Astrocyte (in vitro differentiated cells and primary cell): ENCODE measurements around the gene MLST8. TPM values are rescaled to one million over a fixed set of nuclear protein-coding genes. Genes with fewer than 3 reads are reported as not detected.

Source experiments
- DNase-seq: peaks from one replicate; pipeline ENCODE4 v3.0.0-alpha.2; 2010; ENCODE audit warnings: low read depth
- FAIRE-seq: peaks from 2 replicates; lab custom pipeline; 2011; peaks lifted over from hg19 to GRCh38; lab: Jason Lieb, UNC
- H2AFZ ChIP-seq: 2 replicates; pipeline ENCODE4 v1.6.0; 2012; ENCODE audit warnings: low read depth, low read length, inconsistent platforms
- H3K27ac ChIP-seq: 2 replicates; pipeline ENCODE4 v1.5.1; 2011; ENCODE audit warnings: low read depth, low read length, inconsistent platforms
- H3K27me3 ChIP-seq: 2 replicates; pipeline ENCODE4 v1.6.0; 2011; ENCODE audit warnings: low read length, inconsistent platforms; ENCODE audit not compliant: insufficient read depth
- H3K36me3 ChIP-seq: 2 replicates; pipeline ENCODE4 v1.5.1; 2011; ENCODE audit warnings: low read length, inconsistent platforms; ENCODE audit not compliant: insufficient read depth
- H3K4me1 ChIP-seq: 2 replicates; pipeline ENCODE4 v1.5.1; 2011; ENCODE audit warnings: low read length, inconsistent platforms; ENCODE audit not compliant: insufficient read depth
- H3K4me2 ChIP-seq: 2 replicates; pipeline ENCODE4 v1.6.0; 2012; ENCODE audit warnings: low read length, inconsistent platforms
- H3K4me3 ChIP-seq: 2 replicates; pipeline ENCODE4 v1.5.1; 2011; ENCODE audit warnings: low read depth, mild to moderate bottlenecking, low read length, inconsistent platforms; ENCODE audit not compliant: insufficient read depth
- H3K79me2 ChIP-seq: 2 replicates; pipeline ENCODE4 v1.6.0; 2012; ENCODE audit warnings: mild to moderate bottlenecking, low read length, inconsistent platforms; ENCODE audit not compliant: insufficient read depth
- H3K9ac ChIP-seq: 2 replicates; pipeline ENCODE4 v1.6.0; 2012; ENCODE audit warnings: mild to moderate bottlenecking, low read length, inconsistent platforms
- H3K9me3 ChIP-seq: 2 replicates; pipeline ENCODE4 v1.5.1; 2012; ENCODE audit warnings: low read depth, mild to moderate bottlenecking, low read length, inconsistent platforms; ENCODE audit not compliant: insufficient read depth
- H4K20me1 ChIP-seq: 2 replicates; pipeline ENCODE4 v1.6.0; 2012; ENCODE audit warnings: low read length, inconsistent platforms; ENCODE audit not compliant: insufficient read depth
- H3K27ac Mint-ChIP-seq: one replicate; pipeline ENCODE4 v1.8.0; 2021; ENCODE audit warnings: mild to moderate bottlenecking, mixed read lengths; ENCODE audit not compliant: unreplicated experiment
- H3K27me3 Mint-ChIP-seq: one replicate; pipeline ENCODE4 v1.8.0; 2021; ENCODE audit warnings: low read depth, mixed read lengths; ENCODE audit not compliant: unreplicated experiment
- H3K36me3 Mint-ChIP-seq: one replicate; pipeline ENCODE4 v1.8.0; 2021; ENCODE audit warnings: low read depth, mixed read lengths; ENCODE audit not compliant: unreplicated experiment
- H3K4me1 Mint-ChIP-seq: one replicate; pipeline ENCODE4 v1.8.0; 2021; ENCODE audit warnings: low read depth, mixed read lengths; ENCODE audit not compliant: unreplicated experiment
- H3K4me3 Mint-ChIP-seq: one replicate; pipeline ENCODE4 v1.8.0; 2021; ENCODE audit warnings: mild to moderate bottlenecking, moderate library complexity, mixed read lengths; ENCODE audit not compliant: unreplicated experiment
- H3K9me3 Mint-ChIP-seq: one replicate; pipeline ENCODE4 v1.8.0; 2021; ENCODE audit warnings: mild to moderate bottlenecking, mixed read lengths; ENCODE audit not compliant: unreplicated experiment
- CTCF ChIP-seq: IDR thresholded peaks from 2 replicates; pipeline ENCODE4 v1.5.1; 2011; ENCODE audit warnings: low read depth, mild to moderate bottlenecking, inconsistent platforms, low read length, moderate library complexity; ENCODE audit not compliant: insufficient read depth
- EZH2 ChIP-seq: IDR thresholded peaks from 2 replicates; pipeline ENCODE4 v1.6.1; 2012; ENCODE audit warnings: mild to moderate bottlenecking, low read length, inconsistent platforms; ENCODE audit not compliant: insufficient read depth
- total RNA-seq: library from RNA; stranded (reverse); gene quantifications from 2 replicates; pipeline ENCODE4 v1.2.1, GENCODE V29; 2021

MLST8 gene
- total RNA-seq, 1 donor from 2014 or later: 34.7 TPM

DNA sequence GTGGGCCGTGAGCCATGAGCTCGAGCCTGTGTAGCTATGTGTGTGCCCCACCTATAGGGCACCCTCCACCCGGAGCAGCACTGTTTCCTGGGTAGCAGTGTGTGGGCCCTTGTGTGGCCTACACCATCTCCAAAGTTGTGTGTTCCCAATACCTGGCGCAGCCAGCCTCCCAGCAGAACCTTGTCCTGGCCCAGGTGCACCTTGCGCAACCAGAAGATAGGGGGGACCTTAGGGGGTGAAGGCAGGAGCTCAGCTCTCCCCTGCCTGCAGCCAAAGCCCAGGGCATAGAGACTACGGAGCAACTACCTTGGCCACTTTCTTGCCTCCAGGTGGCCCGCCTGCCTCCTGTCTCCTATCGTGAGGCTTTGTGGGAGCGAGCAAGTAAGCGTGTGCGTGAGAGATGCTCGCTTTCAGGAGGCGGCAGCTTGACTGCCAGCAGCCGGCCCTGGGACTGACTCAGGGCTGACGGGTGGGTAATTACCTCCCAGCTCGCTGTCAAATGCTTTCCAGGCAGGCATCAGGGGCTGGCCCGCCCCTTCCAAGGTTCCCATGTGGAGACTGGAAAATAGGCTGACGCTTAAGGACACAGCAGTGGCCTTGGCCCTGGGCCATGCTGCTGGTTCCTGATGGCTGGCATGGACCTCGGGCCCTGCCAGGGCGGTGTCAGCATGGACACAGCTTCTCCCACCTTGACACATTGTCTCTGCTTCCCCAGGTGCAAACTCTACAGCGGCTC, 30.7 kb upstream of the MLST8 start:
- no peaks in the 10 kb centered on the region for H3K4me1 Mint-ChIP-seq
- peaks cover 12% of the 10 kb centered on the region for H4K20me1 ChIP-seq
- H3K79me2 ChIP-seq: no peaks in the 10 kb centered on the region
- no peak overlapping the region for H3K4me3 Mint-ChIP-seq
- no peak overlapping the region for H3K27ac Mint-ChIP-seq
- no peak overlapping the region for H3K4me3 ChIP-seq
- no peak overlapping the region for H3K4me2 ChIP-seq
- H3K27ac ChIP-seq: no peak overlapping the region
- peaks cover 3% of the 10 kb centered on the region for H3K36me3 Mint-ChIP-seq
- H2AFZ ChIP-seq: no peak overlapping the region
- no peaks in the 10 kb centered on the region for H3K4me1 ChIP-seq
- no peaks in the 10 kb centered on the region for H3K27me3 ChIP-seq
- no peaks in the 10 kb centered on the region for H3K9me3 ChIP-seq
- TF ChIP-seq EZH2 (no peak), CTCF (no peak)
- no peaks in the 10 kb centered on the region for H3K36me3 ChIP-seq
- no peak for FAIRE-seq
- no peaks in the 10 kb centered on the region for H3K9me3 Mint-ChIP-seq
- no peaks in the 10 kb centered on the region for H3K27me3 Mint-ChIP-seq
- H3K9ac ChIP-seq: no peak overlapping the region
- DNase-seq: no peak

DNA sequence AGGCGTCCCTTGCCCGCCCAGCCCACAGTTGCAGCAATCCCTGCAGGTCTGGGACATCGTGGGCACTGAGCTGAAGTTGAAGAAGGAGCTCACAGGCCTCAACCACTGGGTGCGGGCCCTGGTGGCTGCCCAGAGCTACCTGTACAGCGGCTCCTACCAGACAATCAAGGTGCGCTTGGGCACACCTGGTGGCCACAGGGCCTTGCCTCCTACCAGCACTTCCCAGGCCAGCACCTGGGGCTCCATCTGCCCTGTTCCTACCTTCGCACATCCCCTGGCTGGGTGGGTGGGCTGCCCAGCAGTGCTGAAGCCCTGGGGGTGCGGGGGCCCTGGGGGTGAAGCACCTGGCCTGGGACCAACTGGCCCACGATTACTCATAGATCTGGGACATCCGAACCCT, 29.8 kb upstream of the MLST8 start:
- no peak overlapping the region for H3K4me2 ChIP-seq
- Mint-ChIP-seq H3K36me3 (peaks cover 3% of the 10 kb centered on the region), H3K4me3 (no peak overlapping the region), H3K9me3 (no peaks in the 10 kb centered on the region), H3K27ac (no peak overlapping the region), H3K4me1 (no peaks in the 10 kb centered on the region), H3K27me3 (no peaks in the 10 kb centered on the region)
- no peaks in the 10 kb centered on the region for H3K79me2 ChIP-seq
- peaks cover 12% of the 10 kb centered on the region for H4K20me1 ChIP-seq
- H3K27me3 ChIP-seq: no peaks in the 10 kb centered on the region
- no peaks in the 10 kb centered on the region for H3K9me3 ChIP-seq
- no peak for DNase-seq
- no peak overlapping the region for H3K27ac ChIP-seq
- H3K36me3 ChIP-seq: no peaks in the 10 kb centered on the region
- H3K4me1 ChIP-seq: no peaks in the 10 kb centered on the region
- FAIRE-seq: no peak
- TF ChIP-seq CTCF (no peak), EZH2 (no peak)
- no peak overlapping the region for H3K4me3 ChIP-seq
- no peak overlapping the region for H3K9ac ChIP-seq
- no peak overlapping the region for H2AFZ ChIP-seq

DNA sequence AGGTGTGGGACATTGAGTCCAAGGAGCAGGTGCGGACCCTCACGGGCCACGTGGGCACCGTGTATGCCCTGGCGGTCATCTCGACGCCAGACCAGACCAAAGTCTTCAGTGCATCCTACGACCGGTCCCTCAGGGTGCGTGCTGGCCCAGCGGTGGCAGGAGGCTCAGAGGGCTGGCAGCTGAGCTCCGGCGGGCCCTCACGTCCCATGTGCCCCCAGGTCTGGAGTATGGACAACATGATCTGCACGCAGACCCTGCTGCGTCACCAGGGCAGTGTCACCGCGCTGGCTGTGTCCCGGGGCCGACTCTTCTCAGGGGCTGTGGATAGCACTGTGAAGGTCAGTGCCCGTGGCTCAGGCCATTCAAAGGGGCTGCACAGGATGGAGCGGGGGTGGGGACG, 29.2 kb upstream of the MLST8 start:
- Histone ChIP-seq H3K4me2 (no peak overlapping the region), H3K4me1 (no peaks in the 10 kb centered on the region), H2AFZ (no peak overlapping the region), H3K27me3 (no peaks in the 10 kb centered on the region), H3K9ac (no peak overlapping the region), H3K36me3 (no peaks in the 10 kb centered on the region), H3K4me3 (no peak overlapping the region), H4K20me1 (peaks cover 12% of the 10 kb centered on the region), H3K27ac (no peak overlapping the region), H3K9me3 (no peaks in the 10 kb centered on the region), H3K79me2 (no peaks in the 10 kb centered on the region)
- H3K4me3 Mint-ChIP-seq: no peak overlapping the region
- peaks cover 3% of the 10 kb centered on the region for H3K36me3 Mint-ChIP-seq
- H3K9me3 Mint-ChIP-seq: no peaks in the 10 kb centered on the region
- no peak for TF ChIP-seq EZH2
- no peak for TF ChIP-seq CTCF
- FAIRE-seq (no peak), DNase-seq (no peak)
- H3K4me1 Mint-ChIP-seq: no peaks in the 10 kb centered on the region
- H3K27me3 Mint-ChIP-seq: no peaks in the 10 kb centered on the region
- H3K27ac Mint-ChIP-seq: no peak overlapping the region
